ENCODE measurements around the gene OR6K3.

Gene OR6K3

GRCh38 chr1:158724442-158724841 lies 3.9 kb upstream of the OR6K3 start:
- Histone ChIP-seq H3K4me2 (ENCODE audit: low read length) (no peak overlapping the region), H3K36me3 (replicated peaks; ENCODE audit: low read depth, low read length) (no peaks in the 10 kb centered on the region), H3K4me1 (ENCODE audit: low read length) (no peaks in the 10 kb centered on the region), H4K20me1 (ENCODE audit: insufficient read depth, low read length) (no peaks in the 10 kb centered on the region), H3K9me3 (ENCODE audit: insufficient read depth, low read length) (no peaks in the 10 kb centered on the region), H3K27me3 (ENCODE audit: low read depth, low read length) (no peaks in the 10 kb centered on the region), H2AFZ (ENCODE audit: low read depth, low read length) (no peak overlapping the region), H3K4me3 (ENCODE audit: low read length) (no peak overlapping the region), H3K27ac (ENCODE audit: low read length) (no peak overlapping the region), H3K9ac (ENCODE audit: low read length) (no peak overlapping the region), H3K79me2 (ENCODE audit: low read length) (no peaks in the 10 kb centered on the region)
- no peak for TF ChIP-seq CTCF (IDR thresholded peaks at IDR 0.05; ENCODE audit: low read depth, low read length)
- TF ChIP-seq EZH2phosphoT487 (IDR thresholded peaks at IDR 0.05; ENCODE audit: low read depth), result no peak

- no peaks in the 10 kb centered on the region for H3K9me3 ChIP-seq (ENCODE audit: insufficient read depth, low read length)
Observed at GRCh38 chr1:158719664-158720063, 856 bp downstream of the OR6K3 start.

GRCh38 chr1:158717344-158717743 lies 3.2 kb downstream of the OR6K3 start:
- no peak for TF ChIP-seq EZH2phosphoT487 (IDR thresholded peaks at IDR 0.05; ENCODE audit: low read depth)
- TF ChIP-seq CTCF (IDR thresholded peaks at IDR 0.05; ENCODE audit: low read depth, low read length), result no peak
- no peak overlapping the region for H3K9ac ChIP-seq (ENCODE audit: low read length)

More at GRCh38 chr1:158719664-158720063, 856 bp downstream of the OR6K3 start:
- Histone ChIP-seq H2AFZ (ENCODE audit: low read depth, low read length) (no peak overlapping the region), H4K20me1 (ENCODE audit: insufficient read depth, low read length) (no peaks in the 10 kb centered on the region), H3K4me1 (ENCODE audit: low read length) (peaks cover 4% of the 10 kb centered on the region), H3K4me2 (ENCODE audit: low read length) (no peak overlapping the region), H3K27ac (ENCODE audit: low read length) (no peak overlapping the region), H3K27me3 (ENCODE audit: low read depth, low read length) (no peaks in the 10 kb centered on the region), H3K79me2 (ENCODE audit: low read length) (no peaks in the 10 kb centered on the region), H3K9ac (ENCODE audit: low read length) (no peak overlapping the region), H3K36me3 (replicated peaks; ENCODE audit: low read depth, low read length) (no peaks in the 10 kb centered on the region), H3K4me3 (ENCODE audit: low read length) (no peak overlapping the region)
- TF ChIP-seq CTCF (IDR thresholded peaks at IDR 0.05; ENCODE audit: low read depth, low read length), result no peak
- no peak for TF ChIP-seq EZH2phosphoT487 (IDR thresholded peaks at IDR 0.05; ENCODE audit: low read depth)

GRCh38 chr1:158716335-158716734 lies 4.2 kb downstream of the OR6K3 start:
- H3K4me1 ChIP-seq (ENCODE audit: low read length), result peaks cover 4% of the 10 kb centered on the region
- no peak overlapping the region for H3K4me3 ChIP-seq (ENCODE audit: low read length)
- no peaks in the 10 kb centered on the region for H3K9me3 ChIP-seq (ENCODE audit: insufficient read depth, low read length)
- no peaks in the 10 kb centered on the region for H3K79me2 ChIP-seq (ENCODE audit: low read length)
- no peak overlapping the region for H3K9ac ChIP-seq (ENCODE audit: low read length)
- no peak for TF ChIP-seq CTCF (IDR thresholded peaks at IDR 0.05; ENCODE audit: low read depth, low read length)
- TF ChIP-seq EZH2phosphoT487 (IDR thresholded peaks at IDR 0.05; ENCODE audit: low read depth), result no peak
- H3K27ac ChIP-seq (ENCODE audit: low read length), result no peak overlapping the region
- H2AFZ ChIP-seq (ENCODE audit: low read depth, low read length), result no peak overlapping the region
- no peaks in the 10 kb centered on the region for H4K20me1 ChIP-seq (ENCODE audit: insufficient read depth, low read length)
- H3K4me2 ChIP-seq (ENCODE audit: low read length), result no peak overlapping the region
- H3K27me3 ChIP-seq (ENCODE audit: low read depth, low read length), result no peaks in the 10 kb centered on the region
- no peaks in the 10 kb centered on the region for H3K36me3 ChIP-seq (replicated peaks; ENCODE audit: low read depth, low read length)

More at GRCh38 chr1:158717344-158717743, 3.2 kb downstream of the OR6K3 start:
- Histone ChIP-seq H3K27ac (ENCODE audit: low read length) (no peak overlapping the region), H3K9me3 (ENCODE audit: insufficient read depth, low read length) (no peaks in the 10 kb centered on the region), H3K79me2 (ENCODE audit: low read length) (no peaks in the 10 kb centered on the region), H4K20me1 (ENCODE audit: insufficient read depth, low read length) (no peaks in the 10 kb centered on the region), H3K27me3 (ENCODE audit: low read depth, low read length) (no peaks in the 10 kb centered on the region), H3K4me2 (ENCODE audit: low read length) (no peak overlapping the region), H3K4me3 (ENCODE audit: low read length) (no peak overlapping the region), H3K36me3 (replicated peaks; ENCODE audit: low read depth, low read length) (no peaks in the 10 kb centered on the region), H3K4me1 (ENCODE audit: low read length) (peaks cover 4% of the 10 kb centered on the region), H2AFZ (ENCODE audit: low read depth, low read length) (no peak overlapping the region)
